Activated CD8-positive, alpha-beta memory T cell treated with anti-CD3 and anti-CD28 coated beads, Interleukin-2, amount 50 U/mL, for 1 hour (primary cell): ENCODE measurements around the gene LTBP2.

Experiments used
- DNase-seq: peaks from one replicate; pipeline ENCODE4 v3.0.0-alpha.2; 2020; ENCODE audit errors: extremely low read depth

Gene LTBP2

GRCh38 chr14:74507085-74507484 lies 105.0 kb downstream of the LTBP2 start:
- DNase-seq, result no peak

DNA sequence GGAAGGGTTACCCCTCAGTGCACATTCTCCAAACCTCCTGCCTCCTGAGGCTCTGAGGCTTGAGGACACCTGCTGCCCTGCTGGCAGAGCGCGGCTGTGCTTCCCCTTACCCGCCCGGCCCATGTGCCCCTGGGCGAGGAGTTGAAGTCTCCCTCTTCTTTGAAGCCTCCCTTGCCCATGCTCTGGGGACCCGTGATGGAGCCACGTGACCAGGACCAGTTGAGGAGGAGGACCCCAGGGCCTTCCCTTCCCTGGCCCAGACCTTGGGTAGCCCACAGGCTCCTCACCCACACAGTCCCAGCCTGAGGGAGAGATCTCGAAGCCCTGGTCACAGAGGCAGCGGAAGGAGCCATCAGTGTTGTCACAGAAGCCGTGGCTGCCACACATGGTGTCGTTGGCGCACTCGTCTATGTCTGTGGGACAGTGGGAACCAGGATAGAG lies 105.6 kb downstream of the LTBP2 start:
- DNase-seq, result no peak

- DNase-seq, result no peak
Measured at GRCh38 chr14:74505831-74506230, 106.2 kb downstream of the LTBP2 start.

GRCh38 chr14:74504874-74505720 lies 106.9 kb downstream of the LTBP2 start:
- DNase-seq, result no peak

GRCh38 chr14:74504412-74504811 lies 107.6 kb downstream of the LTBP2 start:
- no peak for DNase-seq

GRCh38 chr14:74503938-74504335 lies 108.1 kb downstream of the LTBP2 start:
- DNase-seq, result no peak

GRCh38 chr14:74503291-74503937 lies 108.6 kb downstream of the LTBP2 start:
- DNase-seq, result no peak

- DNase-seq, result no peak
Measured at GRCh38 chr14:74502236-74503019, 109.6 kb downstream of the LTBP2 start.

DNA sequence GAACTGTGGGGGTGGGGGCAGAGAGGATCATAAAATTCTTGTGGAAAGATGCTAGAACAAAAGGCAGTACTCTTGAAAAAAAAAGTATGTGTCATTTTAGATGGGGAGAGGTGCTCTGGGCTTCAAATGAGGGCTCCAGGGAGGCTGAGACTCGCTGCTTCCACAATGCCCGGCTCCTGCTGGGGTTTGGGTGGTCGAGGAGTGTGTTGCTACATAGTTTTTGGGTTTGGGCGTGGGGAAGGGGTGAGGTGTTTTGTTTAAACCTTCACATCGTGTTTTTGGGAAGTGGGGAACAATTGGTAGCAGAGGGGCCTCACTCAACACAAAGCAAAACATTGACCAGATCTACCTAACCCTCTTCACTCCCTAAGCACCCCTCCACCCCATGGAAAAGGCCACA lies 110.3 kb downstream of the LTBP2 start:
- DNase-seq, result no peak

DNA sequence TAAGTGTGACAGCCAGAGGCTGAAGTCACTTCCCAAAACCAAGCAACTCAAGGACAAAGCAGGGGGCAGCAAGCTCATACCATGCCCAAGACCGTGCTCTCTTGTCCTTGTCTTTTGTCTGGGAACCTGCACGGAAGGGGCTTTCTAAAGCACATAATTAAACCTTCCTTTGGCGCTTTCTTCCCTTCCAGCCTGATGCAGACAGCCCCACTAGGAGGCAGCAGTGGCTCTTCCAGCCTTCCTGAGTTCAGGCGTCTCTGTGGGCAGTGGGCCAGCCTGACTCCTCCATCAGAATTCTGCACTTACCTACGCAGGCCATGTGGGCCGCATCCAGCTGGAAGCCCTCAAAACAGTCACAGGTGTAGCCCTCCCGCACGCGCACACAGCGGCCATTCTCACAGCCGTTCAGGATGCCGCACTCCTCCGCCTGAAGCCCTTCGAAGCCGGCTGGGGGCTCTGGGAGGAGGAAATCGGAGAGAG lies 110.9 kb downstream of the LTBP2 start:
- DNase-seq, result no peak

DNA sequence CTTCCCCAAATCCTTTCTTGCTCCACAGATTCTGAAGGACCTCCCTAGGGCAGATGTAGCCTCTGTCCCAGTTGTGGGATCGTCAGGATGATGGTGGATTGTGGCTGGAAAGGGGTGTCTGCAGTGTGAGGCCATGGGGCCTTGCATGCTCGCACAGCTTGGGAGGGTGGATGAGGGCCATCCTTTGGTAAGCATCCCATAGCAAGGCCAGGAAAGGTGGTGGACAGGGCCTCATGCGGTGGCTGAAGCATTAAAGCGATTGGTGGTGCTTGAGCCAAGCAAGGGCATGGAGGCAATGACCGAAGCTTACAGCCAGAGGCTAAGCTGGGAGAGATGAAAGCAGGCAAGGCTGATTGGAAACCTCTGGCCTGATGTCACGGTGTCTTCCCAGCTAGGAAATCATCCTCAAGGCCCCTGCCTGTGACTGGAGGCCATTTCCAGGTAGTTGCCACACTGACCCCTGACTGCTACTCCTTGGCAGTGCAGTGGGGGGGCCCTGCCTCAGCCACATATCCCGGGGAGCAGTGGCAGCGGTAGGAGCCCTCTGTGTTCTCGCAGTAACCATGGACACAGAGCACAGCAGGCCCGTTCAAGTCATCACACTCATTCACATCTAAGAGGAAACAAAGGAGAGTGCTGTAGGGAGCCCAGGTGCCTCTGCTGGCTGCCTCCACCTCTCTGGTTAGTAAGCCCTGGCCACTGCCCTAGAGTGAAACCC lies 111.5 kb downstream of the LTBP2 start:
- no peak for DNase-seq

DNA sequence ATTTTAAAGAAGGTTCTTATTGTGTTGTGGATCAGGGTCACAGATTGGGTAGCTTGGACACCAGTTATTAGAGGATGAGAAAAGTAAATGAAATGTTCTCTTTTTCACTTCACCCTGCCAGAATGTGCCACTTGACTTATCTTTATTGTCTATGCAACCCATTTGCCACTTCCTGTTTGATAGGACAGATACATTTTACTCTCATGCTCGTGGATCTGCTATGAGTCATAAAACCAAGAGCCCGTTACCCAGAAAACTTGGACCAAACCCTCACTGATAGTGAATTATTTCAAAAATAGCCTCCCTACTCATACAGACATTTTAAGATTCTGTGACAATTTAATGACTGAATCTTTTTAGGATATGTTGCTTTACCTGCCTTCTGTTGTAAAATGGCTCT lies 116.7 kb downstream of the LTBP2 start:
- no peak for DNase-seq

GRCh38 chr14:74493343-74494261 lies 118.4 kb downstream of the LTBP2 start, which contains the start of gene ISCA2:
Gene ISCA2, plus strand, starts transcription at chr14:74493765. Its CDS starts 10 bp downstream, at chr14:74493775.
- DNase-seq, result peak; percentile 98

- DNase-seq, result no peak
Measured at GRCh38 chr14:74492776-74493342, 119.2 kb downstream of the LTBP2 start, which contains the start of gene NPC2. Gene NPC2, minus strand, starts transcription at chr14:74493305. Its CDS starts 31 bp downstream, at chr14:74493274.

- DNase-seq, result no peak
Measured at GRCh38 chr14:74491956-74492775, 119.9 kb downstream of the LTBP2 start.

- no peak for DNase-seq
Measured at GRCh38 chr14:74490486-74490885, 121.6 kb downstream of the LTBP2 start.

- DNase-seq, result no peak
Measured at GRCh38 chr14:74488786-74489397, 123.1 kb downstream of the LTBP2 start.

DNA sequence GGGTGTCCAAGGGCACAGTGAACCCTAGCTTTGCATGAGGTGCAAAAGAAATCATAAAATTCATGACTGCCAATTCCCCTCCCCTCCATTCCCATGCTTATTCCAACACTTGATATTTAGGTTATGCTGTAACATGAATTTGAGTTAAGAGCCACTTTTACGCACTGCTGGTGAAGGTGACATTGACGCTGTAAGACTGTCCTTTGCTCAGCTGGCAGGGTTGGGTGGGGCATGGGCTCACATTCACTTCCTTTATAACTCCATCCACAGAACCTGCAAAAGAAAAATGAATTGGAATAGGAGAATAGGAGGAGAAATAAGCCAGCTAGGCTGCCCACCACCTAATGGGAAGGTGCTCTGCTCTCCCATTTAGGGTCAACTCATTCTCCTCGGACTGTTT lies 125.9 kb downstream of the LTBP2 start:
- DNase-seq, result no peak

- no peak for DNase-seq
Measured at GRCh38 chr14:74483321-74483720, 128.7 kb downstream of the LTBP2 start.
